K562 (cell line): Measurements from ENCODE around the gene GHRL. TPM values are rescaled to one million over a fixed set of nuclear protein-coding genes. Genes with fewer than 3 reads are reported as not detected.
A peak's percentile ranks its signal among the peaks of the same experiment; 100 is the strongest.

Source experiments
- ATF6 ChIP-seq: sonication (generic); formaldehyde crosslinking; IDR thresholded peaks from 2 replicates; pipeline ENCODE4 v1.4.0; 2020; ENCODE audit warnings: mild to moderate bottlenecking, missing genetic modification reagents
- CBFA2T2 ChIP-seq: fragments of 450-650 bp; conservative IDR thresholded peaks from 2 replicates; pipeline ENCODE4 v1.6.1; 2017; ENCODE audit warnings: mild to moderate bottlenecking
- DPF2 ChIP-seq: fragments of 450-650 bp; IDR thresholded peaks from 2 replicates; pipeline ENCODE4 v1.6.1; 2016
- FOXA3 ChIP-seq, 2 experiments: fragments of 450-650 bp in 1 of 2; sonication (generic) in 1 of 2; formaldehyde crosslinking; IDR thresholded peaks in 1 of 2; conservative IDR thresholded peaks in 1 of 2; 2 replicates each; pipeline versions ENCODE4 v1.4.0 to v1.8.0; 2020 to 2022; ENCODE audit warnings: mild to moderate bottlenecking in 2 of 2, missing genetic modification reagents in 1 of 2
- FOXJ2 ChIP-seq: fragments of 200-800 bp; sonication (Bioruptor generic); IDR thresholded peaks from 2 replicates; pipeline ENCODE4 v1.6.1; 2016; ENCODE audit warnings: missing genetic modification characterization, missing compliant biosample characterization
- FUS ChIP-seq: fragments of 200-400 bp; formaldehyde crosslinking; optimal IDR thresholded peaks from 2 replicates; pipeline ENCODE3; 2017; ENCODE audit warnings: low read depth, low read length
- GATAD2A ChIP-seq: fragments of 450-650 bp; IDR thresholded peaks from 2 replicates; pipeline ENCODE4 v1.6.1; 2017
- GTF2E2 ChIP-seq: fragments of 200-800 bp; sonication (Bioruptor generic); IDR thresholded peaks from 2 replicates; pipeline ENCODE4 v1.6.1; 2016; ENCODE audit warnings: missing genetic modification characterization, missing compliant biosample characterization
- HDAC2 ChIP-seq: fragments of 450-650 bp; IDR thresholded peaks from 2 replicates; pipeline ENCODE4 v1.6.1; 2016; ENCODE audit warnings: mild to moderate bottlenecking
- MAX ChIP-seq: sonication (generic); formaldehyde crosslinking; IDR thresholded peaks from 2 replicates; pipeline ENCODE4 v1.9.0; 2022; ENCODE audit warnings: mild to moderate bottlenecking, missing genetic modification reagents
- MLX ChIP-seq, 2 experiments: fragments of 450-650 bp in 1 of 2; sonication (generic) in 1 of 2; formaldehyde crosslinking; conservative IDR thresholded peaks; 2 replicates each; pipeline versions ENCODE4 v1.4.0 to v1.8.1; 2020 to 2022; ENCODE audit warnings: mild to moderate bottlenecking in 1 of 2, missing genetic modification reagents in 1 of 2
- POLR2G ChIP-seq: fragments of 200-400 bp; formaldehyde crosslinking; IDR thresholded peaks from 2 replicates; pipeline ENCODE4 v1.6.1; 2017; ENCODE audit warnings: low read depth, mild to moderate bottlenecking, antibody characterized with exemption, low read length, moderate library complexity
- RBM39 ChIP-seq: fragments of 200-400 bp; formaldehyde crosslinking; optimal IDR thresholded peaks from 2 replicates; pipeline ENCODE3; 2018; ENCODE audit warnings: low read depth, low read length
- SFPQ ChIP-seq: fragments of 200-400 bp; formaldehyde crosslinking; IDR thresholded peaks from 2 replicates; pipeline ENCODE4 v1.6.1; 2017; ENCODE audit warnings: mild to moderate bottlenecking, low read depth, low read length, moderate library complexity
- SMAD3 ChIP-seq: fragments of 450-650 bp; formaldehyde crosslinking; conservative IDR thresholded peaks from 2 replicates; pipeline ENCODE4 v1.4.0; 2020; ENCODE audit warnings: mild to moderate bottlenecking
- SOX6 ChIP-seq: fragments of 450-650 bp; IDR thresholded peaks from 2 replicates; pipeline ENCODE4 v1.6.1; 2014; ENCODE audit warnings: mild to moderate bottlenecking
- TAF1 ChIP-seq: IDR thresholded peaks from 2 replicates; pipeline ENCODE4 v1.6.1; 2011; ENCODE audit warnings: mild to moderate bottlenecking, low read length, moderate library complexity; ENCODE audit not compliant: insufficient read depth, control insufficient read depth, severe bottlenecking; ENCODE audit errors: extremely low read depth
- TEAD1 ChIP-seq, 2 experiments: fragments of 450-650 bp in 1 of 2; sonication (generic) in 1 of 2; formaldehyde crosslinking; IDR thresholded peaks; 2 replicates each; pipeline versions ENCODE4 v1.4.0 to v1.8.0; 2020 to 2022; ENCODE audit warnings: mild to moderate bottlenecking in 2 of 2, missing genetic modification reagents in 1 of 2
- TEAD2 ChIP-seq: fragments of 450-650 bp; IDR thresholded peaks from 2 replicates; pipeline ENCODE4 v1.6.1; 2016; ENCODE audit warnings: missing genetic modification characterization, control low read depth, missing compliant biosample characterization
- ZFPM2 ChIP-seq: fragments of 250-450 bp; sonication (Bioruptor Pico); IDR thresholded peaks from 2 replicates; pipeline ENCODE4 v1.5.1; 2022; ENCODE audit warnings: mild to moderate bottlenecking
- ZNF134 ChIP-seq: fragments of 250-450 bp; sonication (Bioruptor Pico); conservative IDR thresholded peaks from 2 replicates; pipeline ENCODE4 v1.4.0; 2020
- ZNF431 ChIP-seq: sonication (generic); formaldehyde crosslinking; IDR thresholded peaks from 2 replicates; pipeline ENCODE4 v1.8.0; 2022; ENCODE audit warnings: mild to moderate bottlenecking, missing genetic modification reagents
- ZNF444 ChIP-seq: fragments of 250-450 bp; sonication (Bioruptor Pico); IDR thresholded peaks from 2 replicates; pipeline ENCODE4 v1.4.0; 2020; ENCODE audit warnings: mild to moderate bottlenecking, moderate library complexity
- polyA plus RNA-seq, 8 experiments: library from polyadenylated mRNA; depleted of rRNA in 4 of 8; stranded (reverse) in 5 of 8; unstranded in 3 of 8; fragments of >200 nt; fragmentation: Nextera tagmentation in 2 of 8; fragmentation: Illumina TruSeq in 1 of 8; extraction: Ambion mirVana in 2 of 8; extraction: Trizol in 1 of 8; gene quantifications; 2 replicates each; pipeline versions ENCODE4 v1.2.1 to v1.2.3, GENCODE V29; 2011 to 2014; ENCODE audit warnings: inconsistent platforms in 1 of 8, missing spikeins in 1 of 8
- total RNA-seq, 7 experiments: library from RNA; depleted of rRNA in 6 of 7; stranded (reverse); fragments of >200 nt in 6 of 7; fragmentation: Illumina TruSeq in 2 of 7; extraction: Trizol in 2 of 7; gene quantifications; 2 replicates each; pipeline versions ENCODE4 v1.2.1 to v1.2.3, GENCODE V29; 2011 to 2021; ENCODE audit warnings: low replicate concordance in 1 of 7

Gene GHRL
- total and polyA plus RNA-seq, 9 of the 15 experiments (the other 6 are each of a cell fraction or from before 2014, with no cell fraction given) = 0.08 to 0.29 (median 0.15) TPM; not detected in 5

GRCh38 chr3:10248184-10248983, 44.4 kb downstream of the GHRL start, which contains the start of gene TATDN2 (continued):
- TF ChIP-seq MAX (CRISPR knock-in tag) = peak; percentile 93
- peak in 1 of 2 experiments; percentile 83; a peak in 2 of 4 replicates for TF ChIP-seq FOXA3 (CRISPR knock-in tag; conservative IDR thresholded peaks at IDR 0.05 in 1 of 2, IDR thresholded peaks at IDR 0.05 in 1 of 2)
- TF ChIP-seq GTF2E2 (tag) = peak; percentile 78; the same call in 1 of the 2 replicates
- TF ChIP-seq ZFPM2 (CRISPR knock-in tag) = no peak
- peak; percentile 30; the same call in 1 of the 2 replicates for TF ChIP-seq ZNF431
- peak; percentile 98 for TF ChIP-seq POLR2G
- 0 out of 2 replicates have a peak, but pooled peaks have one; percentile 6 for TF ChIP-seq DPF2
- TF ChIP-seq SMAD3 = no peak; the same call in 1 of the 2 replicates
- TF ChIP-seq ZNF134 = no peak
- peak; percentile 57 for TF ChIP-seq CBFA2T2
- TF ChIP-seq GATAD2A = no peak
- TF ChIP-seq SFPQ = no peak
- TF ChIP-seq SOX6 = peak; percentile 70
- TF ChIP-seq ZNF444 = no peak
- TF ChIP-seq TEAD2 = no peak
- TF ChIP-seq HDAC2 = no peak
- no peak for TF ChIP-seq FOXJ2 (tag)
- TF ChIP-seq FUS = peak; percentile 56
- TF ChIP-seq ATF6 (CRISPR knock-in tag) = peak; percentile 91; the same call in 1 of the 2 replicates
- no peak; a peak in 1 of 4 replicates for TF ChIP-seq TEAD1 (CRISPR knock-in tag; IDR thresholded peaks at IDR 0.05)
- TF ChIP-seq RBM39 = no peak
- peak; percentile 85 for TF ChIP-seq TAF1
- no peak for TF ChIP-seq MLX (CRISPR knock-in tag; conservative IDR thresholded peaks at IDR 0.05)
